ENCODE results near the gene ZNF217. TPM values are rescaled to one million over a fixed set of nuclear protein-coding genes. Genes with fewer than 3 reads are reported as not detected.
"Not testable (repeated sequence)": the region's sequence is repeated elsewhere in the genome, so short reads cannot be mapped to it uniquely, and the experiment has no call there.

Gene ZNF217
- total RNA-seq, 1 donor from 2014 or later: 57.9 TPM

DNA sequence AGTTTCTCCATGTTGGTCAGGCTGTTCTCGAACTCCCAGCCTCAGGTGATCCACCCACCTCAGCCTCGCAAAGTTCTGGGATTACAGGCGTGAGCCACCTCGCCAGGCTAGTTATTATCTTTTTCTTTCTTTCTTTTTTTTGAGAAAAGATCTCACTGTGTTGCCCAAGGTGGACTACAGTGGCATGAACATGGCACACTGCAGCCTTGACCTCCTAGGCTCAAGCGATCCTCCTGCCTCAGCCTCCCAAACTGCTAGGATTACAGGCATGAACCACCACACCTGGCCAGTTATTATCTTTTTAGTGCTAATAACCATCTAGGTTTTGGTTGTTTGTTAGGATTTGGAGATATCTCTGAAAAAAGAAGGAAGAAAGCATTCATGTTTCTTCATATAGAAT lies 35.8 kb upstream of the ZNF217 start:
- FAIRE-seq: no peak
- Histone ChIP-seq H3K79me2 (ENCODE audit: insufficient read depth, low read length) (no peaks in the 10 kb centered on the region), H3K27me3 (ENCODE audit: insufficient read depth, low read length) (no peaks in the 10 kb centered on the region), H3K4me3 (ENCODE audit: insufficient read depth, low read depth, low read length) (no peak overlapping the region), H3K36me3 (ENCODE audit: insufficient read depth, low read length) (no peaks in the 10 kb centered on the region), H3K4me1 (ENCODE audit: insufficient read depth, low read length) (no peaks in the 10 kb centered on the region), H4K20me1 (ENCODE audit: insufficient read depth, low read length) (no peaks in the 10 kb centered on the region), H3K4me2 (ENCODE audit: low read length) (no peak overlapping the region), H3K9me3 (ENCODE audit: insufficient read depth, low read depth, low read length) (no peaks in the 10 kb centered on the region), H3K27ac (ENCODE audit: low read depth, low read length) (no peak overlapping the region), H2AFZ (ENCODE audit: low read depth, low read length) (no peak overlapping the region), H3K9ac (ENCODE audit: low read length) (no peak overlapping the region)
- no peaks in the 10 kb centered on the region for H3K4me1 Mint-ChIP-seq (ENCODE audit: low read depth, unreplicated experiment)
- DNase-seq (ENCODE audit: low read depth): no peak
- H3K27ac Mint-ChIP-seq (ENCODE audit: unreplicated experiment): no peak overlapping the region
- no peaks in the 10 kb centered on the region for H3K9me3 Mint-ChIP-seq (ENCODE audit: unreplicated experiment)
- TF ChIP-seq, protein P1, sequence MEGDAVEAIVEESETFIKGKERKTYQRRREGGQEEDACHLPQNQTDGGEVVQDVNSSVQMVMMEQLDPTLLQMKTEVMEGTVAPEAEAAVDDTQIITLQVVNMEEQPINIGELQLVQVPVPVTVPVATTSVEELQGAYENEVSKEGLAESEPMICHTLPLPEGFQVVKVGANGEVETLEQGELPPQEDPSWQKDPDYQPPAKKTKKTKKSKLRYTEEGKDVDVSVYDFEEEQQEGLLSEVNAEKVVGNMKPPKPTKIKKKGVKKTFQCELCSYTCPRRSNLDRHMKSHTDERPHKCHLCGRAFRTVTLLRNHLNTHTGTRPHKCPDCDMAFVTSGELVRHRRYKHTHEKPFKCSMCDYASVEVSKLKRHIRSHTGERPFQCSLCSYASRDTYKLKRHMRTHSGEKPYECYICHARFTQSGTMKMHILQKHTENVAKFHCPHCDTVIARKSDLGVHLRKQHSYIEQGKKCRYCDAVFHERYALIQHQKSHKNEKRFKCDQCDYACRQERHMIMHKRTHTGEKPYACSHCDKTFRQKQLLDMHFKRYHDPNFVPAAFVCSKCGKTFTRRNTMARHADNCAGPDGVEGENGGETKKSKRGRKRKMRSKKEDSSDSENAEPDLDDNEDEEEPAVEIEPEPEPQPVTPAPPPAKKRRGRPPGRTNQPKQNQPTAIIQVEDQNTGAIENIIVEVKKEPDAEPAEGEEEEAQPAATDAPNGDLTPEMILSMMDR (IDR thresholded peaks at IDR 0.05; ENCODE audit: insufficient read depth, low read depth, low read length): no peak
- no peak for TF ChIP-seq EZH2 (IDR thresholded peaks at IDR 0.05; ENCODE audit: insufficient read depth, low read length)
- H3K4me3 Mint-ChIP-seq (ENCODE audit: unreplicated experiment): no peak overlapping the region
- no peaks in the 10 kb centered on the region for H3K36me3 Mint-ChIP-seq (ENCODE audit: low read depth, unreplicated experiment)
- H3K27me3 Mint-ChIP-seq (ENCODE audit: low read depth, unreplicated experiment): no peaks in the 10 kb centered on the region

DNA sequence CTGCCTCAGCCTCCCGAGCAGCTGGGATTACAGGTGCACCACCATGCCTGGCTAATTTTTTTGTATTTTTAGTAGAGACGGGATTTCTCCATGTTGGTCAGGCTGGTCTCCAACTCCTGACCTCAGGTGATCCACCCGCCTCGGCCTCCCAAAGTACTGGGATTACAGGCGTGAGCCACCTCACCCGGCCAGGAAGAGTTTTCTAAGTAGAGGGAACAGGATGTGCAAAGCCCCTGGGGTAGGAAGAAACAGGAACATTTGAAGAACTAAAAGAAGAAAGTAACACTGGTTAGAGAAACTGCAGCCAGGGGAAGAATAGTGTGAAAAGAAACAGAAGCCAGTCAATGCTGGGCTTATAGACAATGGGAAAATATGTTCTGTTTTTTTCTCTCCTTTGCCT lies 35.1 kb upstream of the ZNF217 start:
- not testable (repeated sequence) for H3K4me2 ChIP-seq (ENCODE audit: low read length); H3K9me3 ChIP-seq (ENCODE audit: insufficient read depth, low read depth, low read length); DNase-seq (ENCODE audit: low read depth); H3K4me3 ChIP-seq (ENCODE audit: insufficient read depth, low read depth, low read length); H3K36me3 Mint-ChIP-seq (ENCODE audit: low read depth, unreplicated experiment); H3K27ac ChIP-seq (ENCODE audit: low read depth, low read length); H3K4me1 Mint-ChIP-seq (ENCODE audit: low read depth, unreplicated experiment); H3K9ac ChIP-seq (ENCODE audit: low read length); H3K4me3 Mint-ChIP-seq (ENCODE audit: unreplicated experiment); H4K20me1 ChIP-seq (ENCODE audit: insufficient read depth, low read length); H3K27me3 Mint-ChIP-seq (ENCODE audit: low read depth, unreplicated experiment); H3K36me3 ChIP-seq (ENCODE audit: insufficient read depth, low read length); FAIRE-seq; H3K79me2 ChIP-seq (ENCODE audit: insufficient read depth, low read length); H2AFZ ChIP-seq (ENCODE audit: low read depth, low read length); H3K27me3 ChIP-seq (ENCODE audit: insufficient read depth, low read length); H3K4me1 ChIP-seq (ENCODE audit: insufficient read depth, low read length); H3K9me3 Mint-ChIP-seq (ENCODE audit: unreplicated experiment); H3K27ac Mint-ChIP-seq (ENCODE audit: unreplicated experiment)

DNA sequence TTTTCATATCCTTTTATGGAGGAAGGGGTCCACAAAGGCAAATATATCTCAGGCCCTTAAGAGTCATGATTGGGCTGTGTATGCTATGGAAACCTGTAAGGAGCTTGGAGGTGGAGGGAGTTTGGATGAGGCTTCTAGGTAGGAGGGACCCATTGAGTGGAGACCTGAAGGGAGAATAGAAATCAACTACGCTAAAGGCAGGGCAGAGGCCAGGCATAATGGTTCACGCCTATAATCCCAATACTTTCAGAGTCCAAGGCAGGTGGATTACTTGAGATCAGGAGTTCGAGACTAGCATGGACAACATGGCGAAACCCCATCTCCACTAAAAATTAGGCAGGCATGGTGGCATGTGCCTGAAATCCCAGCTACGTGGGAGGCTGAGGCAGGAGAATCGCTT lies 34.4 kb upstream of the ZNF217 start:
- DNase-seq (ENCODE audit: low read depth): no peak
- no peak overlapping the region for H3K9ac ChIP-seq (ENCODE audit: low read length)
- no peak overlapping the region for H3K4me3 Mint-ChIP-seq (ENCODE audit: unreplicated experiment)
- H3K9me3 ChIP-seq (ENCODE audit: insufficient read depth, low read depth, low read length): no peaks in the 10 kb centered on the region
- H3K4me1 ChIP-seq (ENCODE audit: insufficient read depth, low read length): peaks cover 10% of the 10 kb centered on the region
- TF ChIP-seq, protein P1 (IDR thresholded peaks at IDR 0.05; ENCODE audit: insufficient read depth, low read depth, low read length): no peak
- TF ChIP-seq EZH2 (IDR thresholded peaks at IDR 0.05; ENCODE audit: insufficient read depth, low read length): no peak
- H3K9me3 Mint-ChIP-seq (ENCODE audit: unreplicated experiment): no peaks in the 10 kb centered on the region
- no peak overlapping the region for H3K4me2 ChIP-seq (ENCODE audit: low read length)
- no peaks in the 10 kb centered on the region for H3K36me3 ChIP-seq (ENCODE audit: insufficient read depth, low read length)
- H2AFZ ChIP-seq (ENCODE audit: low read depth, low read length): no peak overlapping the region
- H3K4me3 ChIP-seq (ENCODE audit: insufficient read depth, low read depth, low read length): no peak overlapping the region
- no peak overlapping the region for H3K27ac Mint-ChIP-seq (ENCODE audit: unreplicated experiment)
- H3K27ac ChIP-seq (ENCODE audit: low read depth, low read length): no peak overlapping the region
- no peaks in the 10 kb centered on the region for H4K20me1 ChIP-seq (ENCODE audit: insufficient read depth, low read length)
- no peaks in the 10 kb centered on the region for H3K36me3 Mint-ChIP-seq (ENCODE audit: low read depth, unreplicated experiment)
- H3K79me2 ChIP-seq (ENCODE audit: insufficient read depth, low read length): no peaks in the 10 kb centered on the region
- no peaks in the 10 kb centered on the region for H3K27me3 Mint-ChIP-seq (ENCODE audit: low read depth, unreplicated experiment)
- FAIRE-seq: no peak
- H3K27me3 ChIP-seq (ENCODE audit: insufficient read depth, low read length): no peaks in the 10 kb centered on the region
- peaks cover 6% of the 10 kb centered on the region for H3K4me1 Mint-ChIP-seq (ENCODE audit: low read depth, unreplicated experiment)

DNA sequence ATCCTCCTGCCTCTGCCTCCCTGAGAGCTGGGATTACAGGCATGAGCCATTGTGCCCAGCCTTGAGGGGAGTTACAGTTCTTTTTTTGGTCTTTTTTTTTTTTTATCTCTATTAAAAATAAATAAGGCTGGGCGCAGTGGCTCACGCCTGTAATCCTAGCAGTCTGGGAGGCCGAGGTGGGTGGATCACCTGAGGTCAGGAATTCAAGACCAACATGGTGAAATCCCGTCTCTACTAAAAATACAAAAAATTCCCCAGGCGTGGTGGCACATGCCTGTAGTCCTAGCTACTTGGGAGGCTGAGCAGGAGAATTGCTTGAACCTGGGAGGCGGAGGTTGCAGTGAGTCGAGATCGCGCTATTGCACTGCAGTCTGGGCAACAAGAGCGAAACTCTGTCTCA lies 33.4 kb upstream of the ZNF217 start:
- not testable (repeated sequence) for H3K27me3 Mint-ChIP-seq (ENCODE audit: low read depth, unreplicated experiment); H3K27ac Mint-ChIP-seq (ENCODE audit: unreplicated experiment); H3K9me3 ChIP-seq (ENCODE audit: insufficient read depth, low read depth, low read length); H3K9me3 Mint-ChIP-seq (ENCODE audit: unreplicated experiment); DNase-seq (ENCODE audit: low read depth); H3K4me3 ChIP-seq (ENCODE audit: insufficient read depth, low read depth, low read length); H3K36me3 Mint-ChIP-seq (ENCODE audit: low read depth, unreplicated experiment); H2AFZ ChIP-seq (ENCODE audit: low read depth, low read length); H3K4me3 Mint-ChIP-seq (ENCODE audit: unreplicated experiment); H4K20me1 ChIP-seq (ENCODE audit: insufficient read depth, low read length); H3K36me3 ChIP-seq (ENCODE audit: insufficient read depth, low read length); FAIRE-seq; H3K79me2 ChIP-seq (ENCODE audit: insufficient read depth, low read length); H3K9ac ChIP-seq (ENCODE audit: low read length); H3K27ac ChIP-seq (ENCODE audit: low read depth, low read length); H3K27me3 ChIP-seq (ENCODE audit: insufficient read depth, low read length); H3K4me2 ChIP-seq (ENCODE audit: low read length)
- peaks cover 13% of the 10 kb centered on the region for H3K4me1 Mint-ChIP-seq (ENCODE audit: low read depth, unreplicated experiment)
- peaks cover 21% of the 10 kb centered on the region for H3K4me1 ChIP-seq (ENCODE audit: insufficient read depth, low read length)

Data from astrocyte (in vitro differentiated cells and primary cell).